ENCODE results near the gene DNAH9. TPM values are rescaled to one million over a fixed set of nuclear protein-coding genes. Genes with fewer than 3 reads are reported as not detected.

The DNAH9 gene
- total and polyA plus RNA-seq, 2 of the 8 experiments (the other 6 are each of a cell fraction or from before 2014, with no cell fraction given) = 0.21 to 0.86 TPM

GRCh38 chr17:11990363-11990983 is 392.2 kb downstream of the DNAH9 start (continued):
- TF ChIP-seq, protein P1, sequence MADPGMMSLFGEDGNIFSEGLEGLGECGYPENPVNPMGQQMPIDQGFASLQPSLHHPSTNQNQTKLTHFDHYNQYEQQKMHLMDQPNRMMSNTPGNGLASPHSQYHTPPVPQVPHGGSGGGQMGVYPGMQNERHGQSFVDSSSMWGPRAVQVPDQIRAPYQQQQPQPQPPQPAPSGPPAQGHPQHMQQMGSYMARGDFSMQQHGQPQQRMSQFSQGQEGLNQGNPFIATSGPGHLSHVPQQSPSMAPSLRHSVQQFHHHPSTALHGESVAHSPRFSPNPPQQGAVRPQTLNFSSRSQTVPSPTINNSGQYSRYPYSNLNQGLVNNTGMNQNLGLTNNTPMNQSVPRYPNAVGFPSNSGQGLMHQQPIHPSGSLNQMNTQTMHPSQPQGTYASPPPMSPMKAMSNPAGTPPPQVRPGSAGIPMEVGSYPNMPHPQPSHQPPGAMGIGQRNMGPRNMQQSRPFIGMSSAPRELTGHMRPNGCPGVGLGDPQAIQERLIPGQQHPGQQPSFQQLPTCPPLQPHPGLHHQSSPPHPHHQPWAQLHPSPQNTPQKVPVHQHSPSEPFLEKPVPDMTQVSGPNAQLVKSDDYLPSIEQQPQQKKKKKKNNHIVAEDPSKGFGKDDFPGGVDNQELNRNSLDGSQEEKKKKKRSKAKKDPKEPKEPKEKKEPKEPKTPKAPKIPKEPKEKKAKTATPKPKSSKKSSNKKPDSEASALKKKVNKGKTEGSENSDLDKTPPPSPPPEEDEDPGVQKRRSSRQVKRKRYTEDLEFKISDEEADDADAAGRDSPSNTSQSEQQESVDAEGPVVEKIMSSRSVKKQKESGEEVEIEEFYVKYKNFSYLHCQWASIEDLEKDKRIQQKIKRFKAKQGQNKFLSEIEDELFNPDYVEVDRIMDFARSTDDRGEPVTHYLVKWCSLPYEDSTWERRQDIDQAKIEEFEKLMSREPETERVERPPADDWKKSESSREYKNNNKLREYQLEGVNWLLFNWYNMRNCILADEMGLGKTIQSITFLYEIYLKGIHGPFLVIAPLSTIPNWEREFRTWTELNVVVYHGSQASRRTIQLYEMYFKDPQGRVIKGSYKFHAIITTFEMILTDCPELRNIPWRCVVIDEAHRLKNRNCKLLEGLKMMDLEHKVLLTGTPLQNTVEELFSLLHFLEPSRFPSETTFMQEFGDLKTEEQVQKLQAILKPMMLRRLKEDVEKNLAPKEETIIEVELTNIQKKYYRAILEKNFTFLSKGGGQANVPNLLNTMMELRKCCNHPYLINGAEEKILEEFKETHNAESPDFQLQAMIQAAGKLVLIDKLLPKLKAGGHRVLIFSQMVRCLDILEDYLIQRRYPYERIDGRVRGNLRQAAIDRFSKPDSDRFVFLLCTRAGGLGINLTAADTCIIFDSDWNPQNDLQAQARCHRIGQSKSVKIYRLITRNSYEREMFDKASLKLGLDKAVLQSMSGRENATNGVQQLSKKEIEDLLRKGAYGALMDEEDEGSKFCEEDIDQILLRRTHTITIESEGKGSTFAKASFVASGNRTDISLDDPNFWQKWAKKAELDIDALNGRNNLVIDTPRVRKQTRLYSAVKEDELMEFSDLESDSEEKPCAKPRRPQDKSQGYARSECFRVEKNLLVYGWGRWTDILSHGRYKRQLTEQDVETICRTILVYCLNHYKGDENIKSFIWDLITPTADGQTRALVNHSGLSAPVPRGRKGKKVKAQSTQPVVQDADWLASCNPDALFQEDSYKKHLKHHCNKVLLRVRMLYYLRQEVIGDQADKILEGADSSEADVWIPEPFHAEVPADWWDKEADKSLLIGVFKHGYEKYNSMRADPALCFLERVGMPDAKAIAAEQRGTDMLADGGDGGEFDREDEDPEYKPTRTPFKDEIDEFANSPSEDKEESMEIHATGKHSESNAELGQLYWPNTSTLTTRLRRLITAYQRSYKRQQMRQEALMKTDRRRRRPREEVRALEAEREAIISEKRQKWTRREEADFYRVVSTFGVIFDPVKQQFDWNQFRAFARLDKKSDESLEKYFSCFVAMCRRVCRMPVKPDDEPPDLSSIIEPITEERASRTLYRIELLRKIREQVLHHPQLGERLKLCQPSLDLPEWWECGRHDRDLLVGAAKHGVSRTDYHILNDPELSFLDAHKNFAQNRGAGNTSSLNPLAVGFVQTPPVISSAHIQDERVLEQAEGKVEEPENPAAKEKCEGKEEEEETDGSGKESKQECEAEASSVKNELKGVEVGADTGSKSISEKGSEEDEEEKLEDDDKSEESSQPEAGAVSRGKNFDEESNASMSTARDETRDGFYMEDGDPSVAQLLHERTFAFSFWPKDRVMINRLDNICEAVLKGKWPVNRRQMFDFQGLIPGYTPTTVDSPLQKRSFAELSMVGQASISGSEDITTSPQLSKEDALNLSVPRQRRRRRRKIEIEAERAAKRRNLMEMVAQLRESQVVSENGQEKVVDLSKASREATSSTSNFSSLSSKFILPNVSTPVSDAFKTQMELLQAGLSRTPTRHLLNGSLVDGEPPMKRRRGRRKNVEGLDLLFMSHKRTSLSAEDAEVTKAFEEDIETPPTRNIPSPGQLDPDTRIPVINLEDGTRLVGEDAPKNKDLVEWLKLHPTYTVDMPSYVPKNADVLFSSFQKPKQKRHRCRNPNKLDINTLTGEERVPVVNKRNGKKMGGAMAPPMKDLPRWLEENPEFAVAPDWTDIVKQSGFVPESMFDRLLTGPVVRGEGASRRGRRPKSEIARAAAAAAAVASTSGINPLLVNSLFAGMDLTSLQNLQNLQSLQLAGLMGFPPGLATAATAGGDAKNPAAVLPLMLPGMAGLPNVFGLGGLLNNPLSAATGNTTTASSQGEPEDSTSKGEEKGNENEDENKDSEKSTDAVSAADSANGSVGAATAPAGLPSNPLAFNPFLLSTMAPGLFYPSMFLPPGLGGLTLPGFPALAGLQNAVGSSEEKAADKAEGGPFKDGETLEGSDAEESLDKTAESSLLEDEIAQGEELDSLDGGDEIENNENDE (IDR thresholded peaks at IDR 0.05; ENCODE audit: insufficient replicate concordance, low read length) = no peak
- TF ChIP-seq SIN3A (conservative IDR thresholded peaks at IDR 0.05 in 1 of 2, IDR thresholded peaks at IDR 0.05 in 1 of 2; ENCODE audit: low read depth in 1 of 2, low read length in 2 of 2) (no peak), POLR2A (IDR thresholded peaks at IDR 0.05; ENCODE audit: control extremely low read depth in 1 of 2, low read depth in 2 of 2, low read length in 2 of 2) (no peak), BCL11A (IDR thresholded peaks at IDR 0.05; ENCODE audit: low read depth in 2 of 2, low read length in 2 of 2) (no peak), TEAD4 (IDR thresholded peaks at IDR 0.05; ENCODE audit: low read depth, low read length) (no peak)

All from H1 (cell line).